Measurements from ENCODE around the gene CYFIP2. TPM values are rescaled to one million over a fixed set of nuclear protein-coding genes. Genes with fewer than 3 reads are reported as not detected.

The CYFIP2 gene
- total and polyA plus RNA-seq, 2 of the 8 experiments (the other 6 are each of a cell fraction or from before 2014, with no cell fraction given) = 45.1 to 80.6 TPM

DNA sequence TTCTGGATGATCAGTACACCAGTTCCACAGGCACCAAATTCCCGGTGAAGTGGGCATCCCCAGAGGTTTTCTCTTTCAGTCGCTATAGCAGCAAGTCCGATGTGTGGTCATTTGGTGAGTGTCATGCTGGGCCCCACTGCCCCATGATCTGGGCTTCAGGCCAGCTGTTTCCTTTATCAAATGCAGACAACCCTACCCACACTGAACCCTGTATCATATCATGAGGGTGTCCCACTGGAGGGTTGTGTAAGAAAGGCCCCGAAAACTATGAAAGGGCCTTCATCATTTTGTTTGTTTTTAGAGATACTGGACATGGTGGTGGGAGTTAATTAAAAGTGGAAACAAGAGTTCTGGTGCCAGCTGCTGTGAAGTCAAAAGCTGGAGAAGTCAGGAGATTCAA, 20.0 kb upstream of the CYFIP2 start (continued):
- TF ChIP-seq PHF8 (conservative IDR thresholded peaks at IDR 0.05; ENCODE audit: low read depth, low read length) (no peak), RBBP5 (IDR thresholded peaks at IDR 0.05; ENCODE audit: borderline replicate concordance, low read depth, low read length) (no peak), SUZ12 (IDR thresholded peaks at IDR 0.05; ENCODE audit: low read length) (no peak)

Measured in H1 (cell line).